Activated naive CD4-positive, alpha-beta T cell (primary cell): ENCODE measurements around the gene NTSR2.

Experiments used
- DNase-seq, 4 experiments: peaks; one replicate each; lab custom pipeline; 2025; lab: John Stamatoyannopoulos, UW

Gene NTSR2, protein sequence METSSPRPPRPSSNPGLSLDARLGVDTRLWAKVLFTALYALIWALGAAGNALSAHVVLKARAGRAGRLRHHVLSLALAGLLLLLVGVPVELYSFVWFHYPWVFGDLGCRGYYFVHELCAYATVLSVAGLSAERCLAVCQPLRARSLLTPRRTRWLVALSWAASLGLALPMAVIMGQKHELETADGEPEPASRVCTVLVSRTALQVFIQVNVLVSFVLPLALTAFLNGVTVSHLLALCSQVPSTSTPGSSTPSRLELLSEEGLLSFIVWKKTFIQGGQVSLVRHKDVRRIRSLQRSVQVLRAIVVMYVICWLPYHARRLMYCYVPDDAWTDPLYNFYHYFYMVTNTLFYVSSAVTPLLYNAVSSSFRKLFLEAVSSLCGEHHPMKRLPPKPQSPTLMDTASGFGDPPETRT

GRCh38 chr2:11669454-11670291 lies at the start of gene NTSR2:
TSS of gene NTSR2 (minus strand) at chr2:11670195. CDS start at chr2:11670129, 66 bp downstream.
- DNase-seq = no peak

GRCh38 chr2:11719230-11719977 lies 49.4 kb upstream of the NTSR2 start:
- DNase-seq = no peak

- DNase-seq = no peak
Measured at GRCh38 chr2:11718606-11719005, 48.6 kb upstream of the NTSR2 start.

DNA sequence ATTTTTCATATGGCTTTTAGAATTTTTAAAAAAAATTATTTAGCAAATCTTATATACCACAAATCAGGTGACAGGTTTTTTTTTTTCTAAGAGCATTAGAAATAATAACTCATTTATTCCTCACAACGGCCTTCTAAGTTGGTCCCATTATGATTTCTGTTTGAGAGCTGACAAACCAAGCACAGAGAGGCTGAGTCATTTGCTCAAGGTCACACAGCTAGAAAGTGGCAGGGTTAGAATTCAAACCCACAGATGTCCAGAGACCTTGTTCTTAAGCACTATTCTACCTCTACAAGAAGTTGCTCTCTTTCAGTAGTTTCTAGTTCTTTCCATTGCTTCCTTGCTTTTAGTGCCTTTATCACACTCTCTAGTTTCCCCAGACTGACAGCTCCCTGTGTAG lies 47.6 kb upstream of the NTSR2 start:
- DNase-seq = no peak

DNA sequence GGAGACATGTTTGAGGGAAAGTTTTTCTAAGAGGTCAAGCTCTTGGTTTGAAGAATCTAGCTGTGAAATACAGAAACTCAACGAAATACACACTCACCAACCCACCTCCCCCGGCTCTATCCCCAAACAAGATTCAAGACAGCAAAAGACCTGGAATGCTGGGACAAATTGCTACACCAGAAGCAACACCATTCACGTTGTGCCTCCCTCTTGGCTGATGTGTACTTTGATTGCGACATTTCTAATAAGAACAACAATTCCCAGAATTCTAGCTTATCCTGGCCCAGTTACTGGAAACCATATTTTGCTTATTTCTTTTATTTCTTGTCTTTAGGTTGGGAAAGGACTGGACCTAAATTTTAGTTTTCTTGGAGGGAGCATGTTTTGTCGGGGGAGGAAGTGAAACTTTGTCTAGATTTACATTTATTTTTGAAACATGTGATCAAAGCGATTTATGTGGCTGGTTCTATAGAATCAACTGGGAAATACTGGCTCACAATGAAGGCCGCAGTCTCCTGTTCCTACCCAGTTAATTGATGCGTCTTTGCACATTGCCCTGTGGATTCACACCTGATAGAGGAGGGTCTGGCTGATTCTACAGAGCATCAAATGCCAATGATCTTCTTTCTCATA lies 46.8 kb upstream of the NTSR2 start:
- DNase-seq = no peak

GRCh38 chr2:11715987-11716652 lies 46.1 kb upstream of the NTSR2 start:
- DNase-seq = no peak

DNA sequence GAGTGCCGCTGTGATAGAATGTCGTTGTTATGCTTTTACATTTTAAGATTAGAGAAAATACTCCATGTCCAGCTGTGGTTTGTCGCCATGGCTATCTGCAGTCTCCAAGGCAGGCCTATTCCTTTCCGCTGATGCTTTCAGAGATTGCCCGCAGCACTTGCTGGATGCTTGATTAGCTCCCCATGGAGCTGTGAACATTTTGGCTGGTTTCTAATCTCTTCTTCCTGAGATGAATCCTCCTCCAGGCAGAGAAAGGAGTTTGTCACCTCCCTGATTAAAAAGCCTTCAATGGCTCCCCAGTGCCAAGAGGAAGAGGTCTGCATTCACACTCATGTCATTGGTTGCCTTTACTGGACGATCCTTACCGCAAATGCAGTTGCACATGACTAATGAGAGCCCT lies 43.8 kb upstream of the NTSR2 start:
- no peak for DNase-seq

GRCh38 chr2:11712866-11713265 lies 42.9 kb upstream of the NTSR2 start:
- no peak for DNase-seq

GRCh38 chr2:11711751-11712150 lies 41.8 kb upstream of the NTSR2 start:
- DNase-seq = no peak

DNA sequence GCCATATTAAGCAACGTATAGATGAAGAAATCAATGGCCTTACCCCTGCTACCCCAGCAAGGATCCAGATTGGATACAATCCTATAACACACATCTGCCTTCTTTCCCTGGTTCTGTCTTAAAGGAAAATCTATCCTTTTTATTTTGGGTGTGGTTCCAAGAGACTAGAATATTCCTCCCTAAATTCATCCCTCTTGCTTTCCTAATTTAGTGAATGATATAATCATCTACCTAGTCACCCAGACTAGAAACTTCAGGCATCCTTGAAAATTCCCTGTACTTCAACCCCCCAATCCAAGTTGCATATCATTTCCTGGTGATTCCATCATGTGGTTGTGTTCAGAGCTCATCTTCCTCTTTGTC lies 41.3 kb upstream of the NTSR2 start:
- no peak for DNase-seq

DNA sequence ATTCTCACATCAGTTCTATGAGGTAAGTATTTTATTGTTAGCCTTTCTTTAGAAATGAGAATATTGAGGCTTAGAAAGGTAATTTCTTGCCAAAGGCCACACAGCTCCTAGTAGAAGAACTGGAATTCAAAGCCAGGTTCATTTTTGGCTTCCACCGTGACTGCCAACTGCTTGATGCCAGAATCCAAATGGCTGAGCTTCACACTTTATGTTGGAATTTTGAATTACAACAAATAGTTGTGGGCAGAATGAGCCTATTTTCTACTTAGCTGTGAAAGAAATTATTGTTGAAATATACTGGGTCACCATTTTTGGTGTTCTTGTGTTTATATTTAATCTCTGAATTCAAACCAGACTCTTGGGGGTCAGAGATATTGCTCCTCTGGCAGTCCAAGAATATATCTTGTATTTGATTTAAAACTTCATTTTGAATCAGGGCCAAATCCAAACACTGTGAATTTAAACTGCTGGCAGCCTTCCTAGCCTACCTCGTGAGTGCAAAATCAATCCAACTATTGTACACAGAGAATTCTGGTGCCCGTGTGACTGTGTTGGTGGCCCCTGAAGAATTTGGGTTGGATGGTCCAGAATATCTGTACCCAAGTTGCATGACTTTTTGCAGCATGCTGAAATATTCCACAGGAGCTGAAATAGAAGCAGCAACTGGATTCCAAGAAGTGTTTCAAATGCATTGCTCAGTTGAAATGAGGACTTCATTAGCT lies 40.8 kb upstream of the NTSR2 start:
- DNase-seq = no peak

DNA sequence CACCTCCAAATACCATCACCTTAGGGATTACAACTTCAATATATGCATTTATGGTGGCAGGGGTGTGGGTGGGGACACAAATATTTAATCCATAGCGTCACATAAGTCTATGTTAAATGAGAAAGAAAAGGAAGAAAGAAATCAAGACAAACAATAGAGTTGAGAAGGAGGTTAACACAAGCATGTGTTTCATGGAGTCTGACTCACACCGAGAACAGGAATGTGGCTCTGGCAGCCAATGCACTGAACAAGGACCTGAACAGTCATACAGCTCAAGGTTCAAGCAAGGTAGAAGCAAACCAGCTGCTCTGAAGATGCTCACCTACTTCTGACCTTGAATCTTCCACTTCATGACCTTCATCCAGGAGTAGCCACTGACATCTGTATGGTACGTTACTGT lies 40.2 kb upstream of the NTSR2 start:
- DNase-seq = no peak

DNA sequence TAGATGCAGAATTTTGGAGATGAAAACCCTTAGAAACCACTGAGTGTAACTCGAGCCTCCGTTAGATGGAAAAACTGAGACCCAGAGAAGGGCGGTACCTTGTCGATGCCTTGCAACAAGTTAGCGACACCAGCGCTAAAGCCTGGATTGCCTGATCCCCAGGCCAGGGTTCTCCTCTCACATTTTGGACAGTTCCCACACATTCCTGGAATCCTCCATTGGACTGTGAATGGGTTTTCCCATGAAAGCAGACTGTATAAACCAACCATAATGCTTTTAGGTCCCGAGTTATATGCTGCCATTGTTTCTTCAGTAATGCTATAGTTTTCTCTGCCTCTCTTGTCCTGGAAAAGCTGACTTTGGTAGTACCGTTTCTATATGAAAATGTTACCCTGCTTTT lies 39.3 kb upstream of the NTSR2 start:
- no peak for DNase-seq

DNA sequence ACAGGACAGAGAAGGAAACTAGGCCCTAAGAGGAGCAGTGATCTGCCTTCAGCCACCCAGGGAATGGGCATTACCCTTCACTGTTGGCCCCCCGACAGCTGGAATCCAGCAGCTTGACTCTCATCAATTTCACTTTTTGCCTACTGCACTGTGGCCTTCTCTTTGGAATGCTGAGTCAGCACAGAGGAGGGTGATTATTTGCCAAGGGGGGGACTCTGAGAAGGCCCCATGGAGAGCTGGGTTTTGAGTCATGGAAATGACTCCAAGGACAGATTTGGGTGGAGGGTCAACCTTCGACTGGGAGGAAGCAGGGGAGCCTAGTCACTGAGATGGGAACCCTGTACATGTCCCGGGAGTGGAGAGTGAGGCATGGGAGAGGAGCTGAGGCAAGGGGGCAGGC lies 38.1 kb upstream of the NTSR2 start:
- DNase-seq = no peak

- DNase-seq = no peak
Measured at GRCh38 chr2:11705711-11706110, 35.7 kb upstream of the NTSR2 start.

- DNase-seq = no peak
Measured at GRCh38 chr2:11705063-11705462, 35.1 kb upstream of the NTSR2 start.

DNA sequence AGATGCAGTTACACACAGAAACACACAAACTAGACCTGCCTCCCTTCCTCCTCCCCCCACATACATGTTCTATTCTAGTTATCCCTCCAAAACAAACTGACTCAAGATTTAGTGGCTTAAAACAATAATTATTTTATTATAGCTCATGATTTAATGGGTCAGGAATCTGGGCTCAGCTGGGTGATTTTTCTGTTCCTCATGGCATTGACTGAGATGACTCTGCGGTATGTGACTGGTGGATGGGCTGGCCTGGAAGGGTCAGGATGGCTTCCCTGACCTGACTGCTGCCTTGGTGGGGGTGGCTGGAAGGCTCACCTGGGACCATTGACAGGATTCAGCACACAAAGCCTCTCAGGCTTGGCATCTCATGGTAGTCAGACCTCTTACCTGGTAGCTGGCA lies 33.7 kb upstream of the NTSR2 start:
- DNase-seq = no peak

DNA sequence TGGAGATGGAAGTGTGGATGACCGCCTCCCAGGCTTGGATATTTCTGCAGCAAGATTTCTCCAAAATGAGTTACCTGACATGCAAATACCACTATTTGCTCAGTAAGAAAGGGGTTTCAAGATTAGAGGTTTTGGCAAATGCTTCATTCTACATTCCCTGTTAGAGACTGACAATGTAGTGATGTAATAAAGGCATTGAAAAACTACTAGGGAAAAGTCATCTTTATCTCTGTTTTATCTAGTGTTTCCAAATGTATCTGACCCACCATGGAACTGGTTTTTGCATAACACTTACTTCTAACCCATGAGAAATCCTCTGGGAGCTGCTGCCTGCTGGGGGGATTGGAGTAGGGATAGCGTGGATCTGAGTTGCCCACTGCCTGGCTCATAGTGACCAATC lies 33.0 kb upstream of the NTSR2 start:
- no peak for DNase-seq

DNA sequence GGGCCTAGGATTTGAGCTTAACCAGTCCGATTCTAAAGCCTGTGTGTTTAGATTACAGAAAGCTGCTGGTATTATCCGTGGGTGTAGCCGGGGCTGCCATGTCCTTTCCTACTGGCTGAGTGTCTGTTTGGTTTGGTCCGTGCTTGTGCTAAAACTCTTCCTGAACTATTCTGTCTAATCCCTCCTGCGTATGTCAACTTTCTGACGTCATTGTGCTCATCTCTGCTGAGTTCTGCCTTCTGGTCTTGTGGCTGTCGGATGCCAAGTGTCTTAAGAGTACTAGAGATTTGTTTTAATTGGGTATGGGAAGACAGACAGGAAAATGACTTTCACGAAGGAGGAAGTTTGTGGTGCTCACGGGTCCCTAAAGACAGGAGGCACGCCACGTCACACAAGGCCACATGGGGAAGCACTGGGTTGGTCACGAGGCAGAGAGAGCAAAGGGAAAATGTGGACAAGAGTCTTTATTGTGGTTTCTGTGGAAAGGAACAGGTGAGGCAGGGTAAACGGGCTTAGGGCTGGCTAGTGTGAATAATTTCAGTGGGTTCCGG lies 31.8 kb upstream of the NTSR2 start:
- DNase-seq = no peak

DNA sequence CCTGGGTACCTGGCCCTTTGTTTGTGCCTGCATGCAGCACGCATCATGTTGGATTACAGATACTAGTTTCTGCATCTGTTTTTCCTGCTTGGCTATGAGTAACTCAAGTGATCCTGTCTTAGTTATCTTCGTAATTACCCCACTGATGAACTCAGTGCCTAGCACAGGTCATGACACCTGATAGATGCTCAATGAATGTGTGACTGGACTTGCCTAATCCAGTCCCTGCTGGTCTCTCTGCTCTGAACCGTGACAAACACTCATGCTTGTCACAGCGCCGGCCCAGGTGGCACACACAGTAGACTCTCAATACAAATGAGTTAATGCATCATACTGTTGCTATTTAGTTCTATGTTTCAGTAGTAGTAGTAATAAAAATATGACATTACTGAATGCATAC lies 31.2 kb upstream of the NTSR2 start:
- DNase-seq = no peak
